ENCODE results near the gene BEGAIN. TPM values are rescaled to one million over a fixed set of nuclear protein-coding genes. Genes with fewer than 3 reads are reported as not detected.

Gene BEGAIN
- total and polyA plus RNA-seq, 11 donors = 0.14 to 2.8 (median 0.75) TPM

- no peak for ATAC-seq
- Histone ChIP-seq H3K9me3 (no peaks in the 10 kb centered on the region), H3K4me3 (no peak overlapping the region), H3K27ac (no peak overlapping the region), H3K4me1 (peaks cover 0 to 26% (median 8%) of the 10 kb centered on the region in 12 donors), H3K36me3 (no peaks in the 10 kb centered on the region), H3K27me3 (peaks cover 0 to 4% (median 0%) of the 10 kb centered on the region in 9 donors)
- TF ChIP-seq POLR2A (IDR thresholded peaks at IDR 0.05) = no peak
- WGBS, 4 donors = 84 to 93% (median 88%) methylated on average over 11 to 19 of the region's 19 CpGs
- DNase-seq = peak in 1 of 5 donors; percentile 48
- intact Hi-C loops (cut with DNase I) = no loop called here
Observed at GRCh38 chr14:100543471-100544455, 43.5 kb downstream of the BEGAIN start.

- H3K27me3 ChIP-seq = peaks cover 0 to 4% (median 0%) of the 10 kb centered on the region in 9 donors
- DNase-seq = peak in 1 of 5 donors; percentile 8
- TF ChIP-seq POLR2A (IDR thresholded peaks at IDR 0.05) (no peak), CTCF (IDR thresholded peaks at IDR 0.05) (no peak)
- H3K4me1 ChIP-seq = peaks cover 0 to 17% (median 7%) of the 10 kb centered on the region in 12 donors
- H3K36me3 ChIP-seq = no peaks in the 10 kb centered on the region
- no peaks in the 10 kb centered on the region for H3K9me3 ChIP-seq
- 88 to 92% (median 90%) methylated on average over 12 of the region's 12 CpGs for WGBS, 4 donors
- intact Hi-C loops (cut with DNase I) = no loop called here
- no peak overlapping the region for H3K4me3 ChIP-seq
- H3K27ac ChIP-seq = no peak overlapping the region
- no peak for ATAC-seq
Observed at GRCh38 chr14:100542619-100543205, 44.5 kb downstream of the BEGAIN start.

GRCh38 chr14:100541621-100542560 is 45.3 kb downstream of the BEGAIN start:
- Histone ChIP-seq H3K4me1 (peaks cover 0 to 10% (median 1%) of the 10 kb centered on the region in 12 donors), H3K27me3 (peaks cover 0 to 4% (median 0%) of the 10 kb centered on the region in 9 donors), H3K9me3 (no peaks in the 10 kb centered on the region), H3K4me3 (no peak overlapping the region), H3K36me3 (no peaks in the 10 kb centered on the region), H3K27ac (no peak overlapping the region)
- no peak for ATAC-seq
- peak in 2 of 5 donors; percentile 24 to 57 for DNase-seq
- TF ChIP-seq POLR2A (IDR thresholded peaks at IDR 0.05) = no peak
- TF ChIP-seq CTCF (IDR thresholded peaks at IDR 0.05) = no peak
- WGBS, 4 donors = 85 to 89% (median 86%) methylated on average over 15 to 24 of the region's 24 CpGs
- intact Hi-C loops (cut with DNase I) = no loop called here

GRCh38 chr14:100540926-100541620 is 46.1 kb downstream of the BEGAIN start:
- DNase-seq (peak in 3 of 5 donors; percentile 17 to 59 (median 20)), ATAC-seq (no peak)
- Histone ChIP-seq H3K4me3 (no peak overlapping the region), H3K27ac (no peak overlapping the region), H3K4me1 (peaks cover 0 to 6% (median 0%) of the 10 kb centered on the region in 12 donors), H3K36me3 (no peaks in the 10 kb centered on the region), H3K27me3 (peaks cover 0 to 4% (median 0%) of the 10 kb centered on the region in 9 donors), H3K9me3 (no peaks in the 10 kb centered on the region)
- intact Hi-C loops (cut with DNase I) = no loop called here
- WGBS, 4 donors = 84 to 94% (median 90%) methylated on average over 12 to 18 of the region's 18 CpGs
- no peak for TF ChIP-seq CTCF (IDR thresholded peaks at IDR 0.05)
- TF ChIP-seq POLR2A (IDR thresholded peaks at IDR 0.05) = no peak

All from heart left ventricle (tissue), 16 donors.